ENCODE data around the gene VARS1. TPM values are rescaled to one million over a fixed set of nuclear protein-coding genes. Genes with fewer than 3 reads are reported as not detected.
"Not testable (repeated sequence)": the region's sequence is repeated elsewhere in the genome, so short reads cannot be mapped to it uniquely, and the experiment has no call there.

The VARS1 gene
- polyA plus RNA-seq, 1 donor from 2014 or later = 83.0 TPM

- Mint-ChIP-seq H3K27ac (peak overlapping the region; percentile 83 to 96 (median 91)), H3K36me3 (peaks cover 3% of the 10 kb centered on the region), H3K4me3 (peak overlapping the region; percentile 92 to 98 (median 94)), H3K4me1 (peaks cover 22 to 27% (median 24%) of the 10 kb centered on the region in 3 donors), H3K27me3 (no peaks in the 10 kb centered on the region), H3K9me3 (no peaks in the 10 kb centered on the region)
Measured at GRCh38 chr6:31814677-31815024, 19.1 kb upstream of the VARS1 start.

- Mint-ChIP-seq H3K4me3 (peak overlapping the region; percentile 78 to 93 (median 83)), H3K36me3 (peaks cover 3% of the 10 kb centered on the region), H3K4me1 (peaks cover 22 to 24% (median 23%) of the 10 kb centered on the region in 3 donors), H3K27me3 (no peaks in the 10 kb centered on the region), H3K9me3 (no peaks in the 10 kb centered on the region), H3K27ac (peak overlapping the region in 1 of 3 donors; percentile 96)
Measured at GRCh38 chr6:31813465-31813849, 17.9 kb upstream of the VARS1 start.

- H3K4me1 Mint-ChIP-seq = peaks cover 15 to 20% (median 16%) of the 10 kb centered on the region in 3 donors
- H3K27ac Mint-ChIP-seq = peak overlapping the region in 1 of 3 donors; percentile 18
- peaks cover 5% of the 10 kb centered on the region for H3K36me3 Mint-ChIP-seq
- H3K4me3 Mint-ChIP-seq = peak overlapping the region in 1 of 4 donors; percentile 52
- H3K9me3 Mint-ChIP-seq = no peaks in the 10 kb centered on the region
- H3K27me3 Mint-ChIP-seq = no peaks in the 10 kb centered on the region
Measured at GRCh38 chr6:31811645-31812044, 16.1 kb upstream of the VARS1 start.

GRCh38 chr6:31808599-31808998 lies 13.0 kb upstream of the VARS1 start:
- not testable (repeated sequence) for H3K9me3 Mint-ChIP-seq, H3K36me3 Mint-ChIP-seq, H3K27me3 Mint-ChIP-seq, H3K27ac Mint-ChIP-seq
- H3K4me1 Mint-ChIP-seq = peaks cover 22 to 26% (median 23%) of the 10 kb centered on the region in 3 donors
- H3K4me3 Mint-ChIP-seq = peak overlapping the region in 1 of 4 donors; percentile 19

- Mint-ChIP-seq H3K36me3 (peaks cover 7% of the 10 kb centered on the region), H3K27me3 (no peaks in the 10 kb centered on the region), H3K9me3 (no peaks in the 10 kb centered on the region), H3K27ac (peak within 1 kb of the TSS; percentile 95 to 96 (median 96)), H3K4me1 (peaks cover 13 to 17% (median 14%) of the 10 kb centered on the region in 3 donors), H3K4me3 (peak within 1 kb of the TSS; percentile 89 to 97 (median 95))
Measured at GRCh38 chr6:31806470-31807272, 11.1 kb upstream of the VARS1 start, which contains the start of gene LSM2. LSM2 (minus strand) TSS chr6:31806966; CDS start chr6:31806757, 209 bp downstream.

- peaks cover 7% of the 10 kb centered on the region for H3K36me3 Mint-ChIP-seq
- H3K4me3 Mint-ChIP-seq = peak overlapping the region; percentile 89 to 97 (median 95)
- no peaks in the 10 kb centered on the region for H3K9me3 Mint-ChIP-seq
- no peaks in the 10 kb centered on the region for H3K27me3 Mint-ChIP-seq
- H3K27ac Mint-ChIP-seq = peak overlapping the region; percentile 95 to 96 (median 96)
- peaks cover 10 to 17% (median 14%) of the 10 kb centered on the region in 3 donors for H3K4me1 Mint-ChIP-seq
Measured at GRCh38 chr6:31805939-31806469, 10.5 kb upstream of the VARS1 start.

- H3K4me3 Mint-ChIP-seq = peak overlapping the region in 1 of 4 donors; percentile 65
- H3K27me3 Mint-ChIP-seq, H3K36me3 Mint-ChIP-seq, H3K9me3 Mint-ChIP-seq: not testable (repeated sequence)
- H3K27ac Mint-ChIP-seq = peak overlapping the region in 2 of 3 donors; percentile 47 to 65
- H3K4me1 Mint-ChIP-seq = peaks cover 14 to 24% (median 17%) of the 10 kb centered on the region in 3 donors
Measured at GRCh38 chr6:31801031-31801927, 5.7 kb upstream of the VARS1 start.

GRCh38 chr6:31799781-31800180 lies 4.2 kb upstream of the VARS1 start:
- Mint-ChIP-seq H3K27me3 (no peaks in the 10 kb centered on the region), H3K27ac (no peak overlapping the region), H3K4me3 (no peak overlapping the region), H3K36me3 (peaks cover 1% of the 10 kb centered on the region), H3K9me3 (no peaks in the 10 kb centered on the region), H3K4me1 (peaks cover 5 to 18% (median 11%) of the 10 kb centered on the region in 3 donors)

- H3K4me3 Mint-ChIP-seq = peak overlapping the region; percentile 30 to 84 (median 57)
- H3K36me3 Mint-ChIP-seq = no peaks in the 10 kb centered on the region
- no peaks in the 10 kb centered on the region for H3K9me3 Mint-ChIP-seq
- no peaks in the 10 kb centered on the region for H3K27me3 Mint-ChIP-seq
- peaks cover 16 to 24% (median 21%) of the 10 kb centered on the region in 3 donors for H3K4me1 Mint-ChIP-seq
- H3K27ac Mint-ChIP-seq = peak overlapping the region; percentile 68 to 89 (median 82)
Measured at GRCh38 chr6:31797588-31797987, 2.0 kb upstream of the VARS1 start.

- Mint-ChIP-seq H3K27ac (peak overlapping the region; percentile 68 to 82 (median 81)), H3K27me3 (no peaks in the 10 kb centered on the region), H3K4me3 (peak overlapping the region in 2 of 4 donors; percentile 30 to 76), H3K9me3 (no peaks in the 10 kb centered on the region), H3K4me1 (peaks cover 18 to 24% (median 21%) of the 10 kb centered on the region in 3 donors), H3K36me3 (no peaks in the 10 kb centered on the region)
Measured at GRCh38 chr6:31796993-31797385, 1.4 kb upstream of the VARS1 start.

GRCh38 chr6:31794866-31795615 lies 511 bp downstream of the VARS1 start:
- peaks cover 2% of the 10 kb centered on the region for H3K27me3 Mint-ChIP-seq
- peak overlapping the region; percentile 76 to 98 (median 94) for H3K4me3 Mint-ChIP-seq
- H3K9me3 Mint-ChIP-seq = no peaks in the 10 kb centered on the region
- H3K4me1 Mint-ChIP-seq = peaks cover 25 to 32% (median 31%) of the 10 kb centered on the region in 3 donors
- peaks cover 4% of the 10 kb centered on the region for H3K36me3 Mint-ChIP-seq
- H3K27ac Mint-ChIP-seq = peak overlapping the region; percentile 68 to 100 (median 97)

GRCh38 chr6:31794294-31794865 lies 1.2 kb downstream of the VARS1 start:
- Mint-ChIP-seq H3K27ac (peak overlapping the region; percentile 68 to 100 (median 94)), H3K27me3 (peaks cover 2% of the 10 kb centered on the region), H3K4me1 (peaks cover 28 to 35% (median 34%) of the 10 kb centered on the region in 3 donors), H3K4me3 (peak overlapping the region; percentile 76 to 96 (median 90)), H3K36me3 (peaks cover 6% of the 10 kb centered on the region), H3K9me3 (no peaks in the 10 kb centered on the region)

- peak overlapping the region in 2 of 3 donors; percentile 68 to 94 for H3K27ac Mint-ChIP-seq
Measured at GRCh38 chr6:31793927-31794245, 1.7 kb downstream of the VARS1 start.

GRCh38 chr6:31792761-31793171 lies 2.8 kb downstream of the VARS1 start:
- H3K4me1 Mint-ChIP-seq = peaks cover 31 to 39% (median 35%) of the 10 kb centered on the region in 3 donors
- H3K27ac Mint-ChIP-seq = peak overlapping the region; percentile 9 to 54 (median 19)
- peaks cover 2% of the 10 kb centered on the region for H3K27me3 Mint-ChIP-seq
- no peaks in the 10 kb centered on the region for H3K9me3 Mint-ChIP-seq
- H3K36me3 Mint-ChIP-seq = peaks cover 6% of the 10 kb centered on the region
- H3K4me3 Mint-ChIP-seq = peak overlapping the region in 2 of 4 donors; percentile 65 to 76

More at GRCh38 chr6:31793927-31794245, 1.7 kb downstream of the VARS1 start:
- peak overlapping the region; percentile 76 to 96 (median 90) for H3K4me3 Mint-ChIP-seq
- H3K4me1 Mint-ChIP-seq = peaks cover 32 to 40% (median 36%) of the 10 kb centered on the region in 3 donors
- not testable (repeated sequence) for H3K27me3 Mint-ChIP-seq, H3K36me3 Mint-ChIP-seq, H3K9me3 Mint-ChIP-seq
